Esophagus mucosa (tissue), 1 donor: ENCODE measurements around the gene LSM14B. TPM values are rescaled to one million over a fixed set of nuclear protein-coding genes. Genes with fewer than 3 reads are reported as not detected.
A peak's percentile ranks its signal among the peaks of the same experiment; 100 is the strongest.

Experiments used
- ATAC-seq: fragments of 200-7000 bp; cut with Tn5 transposase; one replicate; pipeline ENCODE4 v1.9.1; 2020
- total RNA-seq: library from RNA; stranded (reverse); gene quantifications from one replicate; pipeline ENCODE4 v1.2.4, GENCODE V29; 2023
- donor health status: DM: yes; HTN: yes; CAD: no.

Gene LSM14B
- total RNA-seq, 1 donor from 2014 or later = 28.7 TPM

DNA sequence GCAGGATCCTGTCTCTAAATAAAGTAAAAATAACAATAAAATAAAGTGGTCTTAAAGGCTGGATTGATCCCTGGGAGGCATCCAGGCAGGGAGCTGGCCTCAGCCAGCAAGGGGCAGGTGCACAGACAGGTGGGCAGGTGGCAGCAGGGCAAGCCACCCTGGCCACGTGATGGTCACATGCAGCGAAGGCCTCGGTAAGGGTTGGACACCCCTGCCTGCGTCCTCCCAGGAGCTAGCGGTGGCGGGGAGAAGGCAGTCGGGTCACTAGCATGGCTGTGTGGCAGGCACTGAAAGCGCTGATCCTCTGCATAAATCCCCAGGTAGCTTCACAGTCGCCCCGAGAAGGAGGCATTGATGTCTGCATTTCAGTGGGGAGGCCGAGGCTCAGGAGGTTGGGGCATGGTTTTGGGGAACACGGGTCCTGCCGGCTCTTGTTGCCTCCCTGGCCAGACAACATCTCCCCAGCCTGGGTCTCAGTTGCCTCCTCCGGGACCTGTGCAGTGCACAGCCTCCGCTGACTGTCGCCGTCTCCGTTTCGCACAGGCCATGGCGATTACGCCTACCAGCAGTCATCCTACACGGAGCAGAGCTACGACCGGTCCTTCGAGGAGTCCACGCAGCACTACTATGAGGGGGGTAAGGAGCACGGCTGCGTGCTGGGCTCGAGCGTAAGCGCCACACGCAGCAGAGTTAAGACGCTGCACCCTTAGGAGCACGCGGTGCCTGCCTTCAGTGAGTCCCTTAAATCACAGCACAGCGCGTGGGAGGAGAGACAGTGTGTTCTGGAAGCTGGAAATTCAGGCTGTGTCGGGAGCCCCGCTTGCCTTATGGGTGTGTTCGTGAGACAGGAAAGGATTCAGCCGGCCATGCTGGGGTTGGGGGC lies 42.8 kb downstream of the LSM14B start:
- ATAC-seq = no peak

DNA sequence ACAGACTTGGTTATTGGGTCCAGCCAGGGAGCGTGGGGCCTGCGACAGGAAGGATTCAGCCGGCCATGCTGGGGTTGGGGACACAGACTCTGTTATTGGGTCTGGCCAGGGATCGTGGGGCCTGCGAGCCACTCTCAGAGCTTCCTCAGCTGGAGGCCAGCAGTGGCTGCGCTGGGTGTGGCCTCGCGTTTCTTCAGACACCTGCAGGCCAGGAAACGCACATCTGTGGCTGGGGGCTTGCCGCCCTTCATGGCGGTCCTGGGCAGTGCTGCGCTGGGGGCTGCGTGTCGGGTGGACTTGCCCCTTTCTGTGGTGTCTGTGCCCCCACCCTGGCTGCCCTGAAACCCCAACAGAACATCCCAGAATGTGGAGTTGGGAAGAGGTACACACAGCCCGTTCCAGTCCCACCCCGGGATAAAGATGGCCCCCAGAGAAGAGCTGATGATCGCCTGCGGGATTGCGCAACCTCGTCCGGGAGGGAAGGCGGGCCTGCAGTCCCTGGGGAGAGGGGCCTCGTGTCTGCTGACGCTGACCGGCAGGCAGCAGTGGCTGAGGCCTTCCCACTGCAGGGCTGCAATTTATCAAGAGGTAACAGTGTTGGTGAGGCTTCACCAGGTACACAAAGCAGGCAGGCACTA lies 43.6 kb downstream of the LSM14B start:
- ATAC-seq = no peak

DNA sequence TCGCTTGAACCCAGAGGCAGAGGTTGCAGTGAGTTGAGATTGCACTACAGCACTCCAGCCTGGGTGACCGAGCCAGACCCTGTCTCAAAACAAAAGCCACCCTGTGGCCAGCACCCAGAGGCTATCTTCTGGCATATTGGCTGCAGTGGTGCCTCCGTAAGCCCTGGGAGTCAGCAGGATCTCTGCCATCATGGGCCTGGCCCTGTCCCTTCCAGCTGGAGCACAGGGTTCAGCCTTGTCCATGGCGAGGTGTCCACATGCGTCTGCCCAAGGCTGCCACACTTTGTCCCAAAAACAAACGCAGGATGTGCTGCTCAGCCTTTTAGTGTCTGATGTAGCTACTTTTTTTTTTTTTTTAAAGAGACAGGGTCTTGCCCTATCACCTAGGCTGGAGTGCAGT lies 45.2 kb downstream of the LSM14B start:
- ATAC-seq = no peak

DNA sequence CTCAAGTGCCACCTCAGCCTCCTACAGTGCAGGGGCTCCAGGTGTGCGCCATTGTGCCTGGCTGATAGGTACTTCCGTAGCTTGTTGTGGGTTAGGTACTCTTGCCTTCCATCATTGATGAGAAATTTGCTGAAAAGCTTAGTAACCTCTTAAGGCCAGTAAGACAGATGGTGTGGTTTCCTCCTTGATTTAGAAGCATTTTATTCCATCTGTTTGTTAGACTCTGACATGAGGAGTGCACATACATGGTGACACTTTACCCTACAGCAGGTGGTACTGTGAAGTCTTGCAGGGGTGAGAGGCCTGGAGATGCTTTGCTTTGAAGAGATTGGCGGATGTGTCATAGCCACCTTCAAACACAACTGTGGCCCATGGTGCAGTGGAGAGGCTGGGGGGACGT lies 45.8 kb downstream of the LSM14B start:
- no peak for ATAC-seq

DNA sequence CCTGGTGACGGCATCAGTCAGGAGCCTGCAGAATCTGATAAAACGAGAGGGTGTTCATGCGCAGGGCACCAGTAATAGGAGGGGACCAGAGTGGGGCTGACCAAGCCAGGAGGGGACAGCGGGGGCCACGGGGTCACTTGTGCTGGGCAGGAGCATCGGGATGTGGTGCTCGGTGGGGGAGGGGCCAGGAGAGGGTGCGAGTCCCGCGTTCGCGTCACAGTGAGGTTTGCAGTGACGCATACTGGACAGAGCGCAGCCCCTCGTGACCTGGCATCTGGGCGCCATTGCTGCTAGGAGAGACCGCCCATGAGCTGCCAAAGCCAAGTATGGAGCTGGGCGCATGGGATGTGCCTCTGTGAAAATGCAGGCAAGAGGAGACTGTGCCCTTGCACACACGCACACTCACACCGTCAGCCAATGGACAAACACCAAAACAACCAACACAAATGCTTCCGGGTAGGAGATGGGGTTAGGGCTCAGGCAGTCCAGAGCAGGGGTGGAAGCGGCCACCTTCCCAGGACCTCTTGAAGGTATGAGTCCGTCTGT lies 46.7 kb downstream of the LSM14B start:
- no peak for ATAC-seq

DNA sequence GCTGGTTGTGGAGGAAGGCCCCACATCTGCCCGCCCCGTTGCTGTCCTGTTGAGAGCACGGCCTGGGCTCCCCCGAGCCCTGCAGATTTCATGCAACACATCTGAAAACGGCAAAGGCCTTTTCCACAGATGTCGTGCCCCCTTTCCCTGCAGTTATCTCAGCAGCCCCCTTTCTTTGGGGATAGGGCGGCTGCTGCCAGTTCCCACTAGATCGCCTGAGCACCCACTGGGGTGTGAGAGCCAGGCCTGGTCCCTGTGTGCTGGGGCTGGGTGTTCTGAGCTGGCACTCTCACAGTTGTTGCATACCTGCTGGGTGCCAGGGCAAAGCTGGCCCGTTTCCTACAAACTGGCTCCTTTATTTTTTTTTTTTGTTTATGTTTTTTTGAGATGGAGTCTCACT lies 48.3 kb downstream of the LSM14B start:
- no peak for ATAC-seq

DNA sequence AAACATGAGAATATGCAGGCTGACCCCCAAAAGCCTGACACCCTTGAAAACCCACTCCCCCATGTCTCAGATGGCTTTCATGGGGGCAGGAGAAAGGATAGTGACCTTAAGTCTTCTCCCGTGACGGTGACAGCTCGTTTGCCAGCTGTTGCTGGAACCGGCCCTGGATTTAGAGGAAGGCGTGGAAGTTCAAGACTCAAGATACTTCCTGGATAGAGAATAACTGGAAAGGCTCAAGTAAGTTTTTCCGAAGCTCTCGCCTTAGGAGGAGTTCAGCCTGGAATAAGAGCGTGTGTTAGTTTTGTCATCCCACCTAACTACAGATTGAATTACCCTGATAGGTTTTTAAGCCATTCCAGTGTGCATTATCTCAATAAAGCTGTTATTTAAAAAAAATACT lies 49.0 kb downstream of the LSM14B start:
- ATAC-seq = no peak

DNA sequence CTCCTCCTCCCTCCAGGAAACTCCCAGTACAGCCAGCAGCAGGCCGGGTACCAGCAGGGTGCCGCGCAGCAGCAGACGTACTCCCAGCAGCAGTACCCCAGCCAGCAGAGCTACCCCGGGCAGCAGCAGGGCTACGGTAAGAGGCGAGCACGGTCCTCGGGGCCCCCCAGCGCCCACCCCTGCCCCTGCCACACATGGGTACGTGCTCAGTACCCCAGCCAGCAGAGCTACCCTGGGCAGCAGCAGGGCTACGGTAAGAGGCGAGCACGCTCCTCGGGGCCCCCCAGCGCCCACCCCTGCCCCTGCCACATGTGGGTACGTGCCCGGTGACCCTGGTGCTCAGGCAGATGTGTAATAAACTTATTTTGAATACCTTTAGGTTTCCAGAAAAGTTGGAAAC lies 50.4 kb downstream of the LSM14B start:
- peak; percentile 13 for ATAC-seq

DNA sequence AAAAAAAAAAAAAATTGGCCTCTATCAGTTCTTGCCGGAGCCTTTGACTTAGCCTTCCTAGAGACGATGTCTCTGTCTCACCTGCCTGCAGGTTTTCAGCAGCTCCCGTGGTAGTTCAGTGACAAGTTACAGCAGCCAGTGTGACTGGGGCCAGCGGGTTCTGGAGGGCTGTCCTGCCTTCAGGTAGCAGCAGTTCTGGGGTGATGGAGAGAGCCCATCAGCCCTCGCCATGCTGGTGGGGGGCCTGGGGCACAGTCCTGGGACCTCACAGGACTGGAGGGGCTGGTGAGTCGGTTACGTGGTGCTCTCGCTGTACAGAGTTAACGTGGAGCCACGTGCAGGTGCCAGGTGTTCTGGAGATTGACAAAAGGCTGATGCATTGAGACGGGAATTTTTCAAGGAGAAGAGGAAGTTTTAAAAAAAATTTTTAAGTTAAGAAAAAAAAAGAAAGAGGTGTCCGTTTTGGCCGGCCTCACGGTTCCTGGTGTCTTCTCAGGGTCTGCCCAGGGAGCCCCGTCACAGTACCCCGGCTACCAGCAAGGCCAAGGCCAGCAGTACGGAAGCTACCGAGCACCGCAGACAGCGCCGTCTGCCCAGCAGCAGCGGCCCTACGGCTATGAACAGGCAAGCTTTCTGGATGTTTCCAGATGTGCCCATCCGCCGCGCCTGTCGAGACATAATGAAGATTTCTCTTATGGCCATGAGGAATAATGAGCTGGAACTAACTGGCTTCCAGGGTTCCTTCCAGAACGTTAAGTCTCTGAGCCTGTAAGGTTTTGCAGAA lies 51.9 kb downstream of the LSM14B start:
- no peak for ATAC-seq

DNA sequence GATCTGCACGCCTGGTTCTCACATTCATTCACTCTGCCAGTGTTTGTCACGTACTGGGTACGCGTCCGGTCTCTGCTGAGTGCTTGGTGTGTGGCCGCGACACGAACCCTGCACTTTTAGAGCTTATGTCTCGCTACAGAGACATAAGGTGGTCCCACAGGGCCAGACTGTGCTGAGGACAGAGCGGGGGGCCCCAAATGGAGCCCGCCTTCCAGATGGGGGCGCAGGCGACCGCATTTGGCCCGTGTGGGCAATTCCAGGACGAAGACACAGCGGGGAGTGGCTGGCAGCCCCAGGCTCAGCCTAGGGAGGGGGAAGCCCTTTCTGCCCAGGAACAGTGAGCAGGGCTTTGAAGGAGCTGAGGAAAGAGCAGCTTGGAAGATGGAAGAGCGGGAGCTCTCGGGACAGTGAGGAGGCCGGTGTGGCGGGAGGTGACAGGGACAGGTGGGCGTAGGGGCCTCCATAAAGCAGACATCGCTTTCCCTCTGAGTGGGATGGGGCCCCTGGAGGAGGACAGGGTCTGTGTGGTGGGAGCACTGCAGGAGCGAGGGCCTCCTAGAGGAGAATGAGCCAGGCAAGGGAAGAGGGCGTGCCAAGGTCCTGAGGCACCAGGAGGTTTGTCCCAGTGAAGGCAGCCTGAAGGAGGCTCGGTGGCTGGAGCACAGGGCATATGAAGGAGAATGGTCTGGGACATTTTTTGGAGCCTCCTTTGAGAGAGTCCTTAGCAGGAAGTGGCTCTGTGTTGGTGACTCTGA lies 52.8 kb downstream of the LSM14B start:
- ATAC-seq = peak; percentile 20

DNA sequence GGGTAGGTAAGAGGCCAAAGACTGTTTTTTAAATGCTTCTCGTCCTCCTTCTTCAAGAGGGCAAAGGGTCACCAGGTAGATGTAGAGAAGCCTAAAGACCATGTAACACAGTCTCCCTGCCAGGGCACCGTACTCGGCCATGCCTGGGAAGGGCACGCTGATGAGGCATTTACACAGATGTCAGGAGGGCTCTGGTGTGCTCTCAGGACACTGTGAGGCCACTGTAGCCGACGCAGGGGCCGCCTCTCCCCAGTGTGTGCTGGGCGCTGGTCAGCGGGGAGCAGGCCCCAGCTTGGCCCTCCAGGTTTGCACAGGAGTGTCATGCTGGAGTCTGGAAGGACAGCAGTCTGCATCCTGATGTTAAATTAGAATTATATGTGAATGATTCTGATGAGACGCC lies 53.4 kb downstream of the LSM14B start:
- no peak for ATAC-seq

DNA sequence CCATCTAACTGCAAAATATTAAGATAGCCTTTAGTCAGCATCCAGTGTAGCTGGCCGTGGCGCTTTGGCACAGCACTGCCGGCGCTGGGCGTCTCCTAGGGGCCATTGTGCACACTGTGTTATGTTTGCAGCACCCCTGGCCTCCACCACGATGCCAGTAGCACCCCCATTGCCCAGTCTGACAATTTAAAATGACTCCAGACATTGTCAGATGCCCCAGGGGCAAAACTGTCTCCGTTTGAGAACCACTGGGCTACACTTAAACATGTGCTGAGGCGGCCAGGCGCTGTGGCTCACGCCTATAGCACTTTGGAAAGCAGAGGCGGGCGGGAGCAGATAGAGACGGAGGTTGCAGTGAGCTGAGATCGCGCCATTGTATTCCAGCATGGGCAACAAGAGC lies 54.6 kb downstream of the LSM14B start:
- ATAC-seq = no peak

DNA sequence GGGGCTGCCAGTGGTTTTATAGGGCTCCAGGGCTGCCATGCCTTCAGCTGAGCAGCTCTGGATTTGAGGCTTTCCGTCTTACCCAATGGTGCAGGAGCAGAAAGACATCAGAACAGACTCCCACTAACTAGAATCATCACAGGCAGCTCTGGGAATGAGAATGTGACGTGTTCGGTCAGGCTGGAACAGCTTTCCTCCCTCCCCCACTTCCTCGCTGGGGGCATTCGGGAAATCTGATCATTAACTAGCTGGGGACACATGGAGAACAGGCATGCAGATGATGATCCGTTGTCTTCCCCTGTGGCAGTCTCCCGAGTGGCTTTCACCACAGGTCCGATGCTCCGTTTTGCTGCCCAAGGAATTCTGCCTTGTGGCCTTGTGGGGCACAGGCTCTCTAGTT lies 55.0 kb downstream of the LSM14B start:
- ATAC-seq = no peak

DNA sequence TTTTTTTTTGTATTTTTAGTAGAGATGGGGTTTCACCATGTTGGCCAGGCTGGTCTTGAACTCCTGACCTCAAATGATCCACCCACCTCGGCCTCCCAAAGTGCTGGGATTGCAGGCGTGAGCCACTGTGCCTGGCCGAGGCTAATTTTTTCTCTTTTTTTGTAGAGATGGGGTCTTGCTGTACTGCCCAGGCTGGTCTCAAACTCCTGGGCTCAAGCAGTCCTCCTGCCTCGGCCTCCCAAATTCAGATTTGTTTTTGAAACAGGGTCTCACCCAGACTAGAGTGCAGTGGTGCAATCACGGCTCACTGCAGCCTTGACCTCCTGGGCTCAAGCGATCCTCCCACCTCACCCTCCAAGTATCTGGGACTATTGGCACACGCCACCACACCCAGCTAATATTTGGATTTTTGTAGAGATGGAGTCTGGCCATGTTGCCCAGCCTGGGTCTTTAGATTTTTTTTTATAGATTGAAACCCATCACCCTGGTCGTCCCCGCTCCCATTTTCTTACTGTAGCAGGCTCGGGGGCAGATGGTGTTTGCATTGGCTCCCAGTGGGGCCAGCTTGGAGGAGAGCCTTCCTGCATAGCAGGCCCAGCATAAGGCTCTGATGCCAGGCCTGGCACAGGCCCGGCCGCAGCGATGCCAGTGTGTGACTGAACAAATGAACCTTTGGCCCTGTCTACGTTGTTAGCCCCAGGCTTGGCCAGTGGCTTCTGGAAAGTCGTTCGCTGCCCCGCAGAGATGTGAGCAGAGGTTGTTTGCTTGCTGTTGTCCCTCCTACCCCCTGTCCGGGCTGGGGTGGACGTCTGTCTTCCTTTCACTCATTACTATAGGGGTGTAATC lies 56.3 kb downstream of the LSM14B start:
- ATAC-seq = no peak

DNA sequence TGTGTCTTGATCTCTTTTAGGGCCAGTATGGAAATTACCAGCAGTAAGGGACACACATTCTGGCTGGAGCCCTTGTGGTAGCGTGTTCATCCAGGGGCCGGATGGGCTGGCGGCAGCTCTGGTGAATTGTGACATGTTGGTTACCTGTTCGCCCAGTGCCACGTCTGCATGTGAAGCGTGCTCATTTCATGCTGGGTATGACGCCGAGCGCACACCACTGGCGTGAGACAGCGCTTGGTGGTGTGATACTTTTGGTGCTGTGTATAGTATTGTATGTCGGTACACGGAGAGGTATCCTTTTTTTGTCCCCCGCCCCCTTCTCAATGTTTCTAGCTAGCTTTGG lies 56.9 kb downstream of the LSM14B start:
- ATAC-seq = no peak

DNA sequence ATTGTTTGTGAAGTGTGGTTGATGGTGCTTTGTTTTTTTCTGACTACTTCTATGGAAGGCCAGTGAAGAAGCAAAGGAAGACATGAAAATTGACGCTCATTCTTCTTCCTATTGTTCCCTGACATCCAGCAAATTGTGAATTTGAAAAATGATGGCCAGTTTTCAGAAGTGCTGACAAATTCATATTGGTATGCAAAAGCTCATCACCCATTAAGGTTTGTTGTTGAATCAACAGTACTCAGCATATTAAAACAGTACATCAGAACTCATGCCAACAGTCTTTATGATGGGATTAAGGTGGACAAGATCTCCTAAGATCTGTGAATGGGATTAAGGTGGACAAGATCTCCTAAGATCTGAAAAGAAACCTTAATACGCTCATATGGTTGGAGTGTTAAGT lies 59.5 kb downstream of the LSM14B start:
- ATAC-seq = no peak

DNA sequence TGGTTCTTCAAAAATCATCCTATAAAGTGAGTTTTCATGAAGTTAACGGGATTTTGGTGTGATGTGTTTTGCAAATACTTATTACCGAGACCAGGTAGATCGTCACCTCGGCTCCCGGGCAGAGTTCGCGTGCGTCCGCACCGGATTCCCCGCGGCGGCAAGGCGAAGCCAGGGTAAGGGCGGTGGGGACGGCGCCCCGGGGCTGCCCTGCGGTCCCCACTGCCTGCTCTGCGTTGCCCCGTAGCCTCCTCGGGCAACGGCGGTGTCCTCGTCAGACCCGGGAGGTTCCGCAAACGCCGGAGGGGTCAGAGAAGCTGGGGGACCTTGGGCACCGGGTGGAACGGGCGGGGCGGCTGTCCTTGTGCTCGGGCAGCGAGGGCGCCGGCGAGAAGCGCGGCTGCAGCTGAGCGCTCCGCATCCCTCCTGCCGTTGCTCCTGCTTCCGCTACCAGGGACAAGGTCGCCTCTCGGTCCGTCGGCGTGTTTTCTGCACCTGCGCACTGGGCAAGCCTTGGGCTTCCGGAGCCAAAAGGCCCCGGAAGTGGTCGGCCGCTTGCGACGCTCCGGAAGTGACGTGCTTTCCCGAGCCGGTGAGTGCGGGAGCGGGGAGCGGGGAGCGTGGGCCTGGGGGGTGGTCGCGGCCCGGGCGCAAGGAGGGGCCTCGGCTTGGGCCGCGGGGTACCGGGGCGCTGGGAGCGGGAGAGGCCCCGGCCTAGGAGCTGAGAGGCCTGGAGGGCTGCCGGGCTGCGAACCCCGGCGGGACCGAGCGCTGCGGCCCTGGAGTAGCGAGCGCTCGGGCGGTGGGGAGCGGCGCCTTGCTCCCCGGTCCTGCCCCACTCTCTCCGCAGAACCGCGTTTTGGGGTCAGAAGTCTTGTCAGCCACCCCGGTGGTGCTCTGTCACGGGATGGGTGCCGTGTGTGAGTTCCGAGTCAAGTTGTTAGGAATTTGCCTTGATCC lies 60.5 kb downstream of the LSM14B start, which contains the start of gene MTG2:
MTG2 (plus strand) TSS at position 560 of the 957 bp plus-strand sequence. CDS start 10,393 bp downstream, outside the sequence.
- ATAC-seq = peak; percentile 98

DNA sequence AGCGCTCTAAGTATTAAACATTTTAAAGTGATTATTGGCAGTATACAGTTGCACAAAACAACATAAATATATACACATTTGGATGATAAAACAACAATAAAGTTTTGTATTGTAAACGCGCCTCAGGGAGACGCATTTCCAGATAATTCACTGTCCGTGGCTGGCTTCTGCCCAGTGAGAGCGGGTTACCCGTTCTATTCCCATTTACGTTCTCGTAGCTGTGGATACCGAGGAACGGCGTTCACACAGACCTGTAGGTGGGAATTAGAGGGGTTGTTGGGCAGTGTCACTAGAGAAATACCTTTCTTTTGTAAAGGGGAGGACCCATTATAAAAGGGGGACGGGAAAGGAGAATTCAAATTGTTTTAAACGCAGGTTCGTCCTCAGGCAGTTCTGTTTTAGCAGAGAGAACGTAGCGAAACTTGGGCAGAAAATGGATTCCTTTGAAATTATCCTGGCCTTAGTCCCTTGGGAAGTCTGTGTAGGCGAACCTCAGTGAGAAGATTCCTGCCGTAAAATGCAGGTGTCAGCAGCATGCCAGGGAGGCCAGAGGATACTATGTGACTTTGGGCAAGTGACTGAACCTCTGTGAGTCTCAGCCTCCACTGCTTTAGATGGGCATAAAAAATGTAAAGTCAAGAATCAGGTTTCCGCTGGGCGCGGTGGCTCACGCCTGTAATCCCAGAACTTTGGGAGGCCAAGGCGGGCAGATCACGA lies 61.3 kb downstream of the LSM14B start:
- no peak for ATAC-seq
